Measurements from ENCODE around the gene UFM1. TPM values are rescaled to one million over a fixed set of nuclear protein-coding genes. Genes with fewer than 3 reads are reported as not detected.
"Not testable (repeated sequence)": the region's sequence is repeated elsewhere in the genome, so short reads cannot be mapped to it uniquely, and the experiment has no call there.

UFM1 gene
- total RNA-seq, result 10 to 100 TPM; 46.7 to 47.1 TPM

GRCh38 chr13:38349390-38350113, at the start of gene UFM1:
Gene UFM1 (plus strand): TSS chr13:38349851. CDS start chr13:38349920, 69 bp downstream.
- peak; percentile 82 for DNase-seq
- Mint-ChIP-seq H3K4me1 (peaks cover 28% of the 10 kb centered on the region), H3K9me3 (no peaks in the 10 kb centered on the region), H3K27me3 (no peaks in the 10 kb centered on the region), H3K36me3 (peaks cover 26% of the 10 kb centered on the region), H3K27ac (peak within 1 kb of the TSS; percentile 97), H3K4me3 (peak within 1 kb of the TSS; percentile 99)

- H3K27ac Mint-ChIP-seq, result no peak overlapping the region
- no peaks in the 10 kb centered on the region for H3K36me3 Mint-ChIP-seq
- no peaks in the 10 kb centered on the region for H3K4me1 Mint-ChIP-seq
- no peak for DNase-seq
- H3K27me3 Mint-ChIP-seq, result peaks cover 5% of the 10 kb centered on the region
- H3K4me3 Mint-ChIP-seq, result no peak overlapping the region
- H3K9me3 Mint-ChIP-seq, result no peaks in the 10 kb centered on the region
Observed at GRCh38 chr13:38301236-38301635, 48.4 kb upstream of the UFM1 start.

DNA sequence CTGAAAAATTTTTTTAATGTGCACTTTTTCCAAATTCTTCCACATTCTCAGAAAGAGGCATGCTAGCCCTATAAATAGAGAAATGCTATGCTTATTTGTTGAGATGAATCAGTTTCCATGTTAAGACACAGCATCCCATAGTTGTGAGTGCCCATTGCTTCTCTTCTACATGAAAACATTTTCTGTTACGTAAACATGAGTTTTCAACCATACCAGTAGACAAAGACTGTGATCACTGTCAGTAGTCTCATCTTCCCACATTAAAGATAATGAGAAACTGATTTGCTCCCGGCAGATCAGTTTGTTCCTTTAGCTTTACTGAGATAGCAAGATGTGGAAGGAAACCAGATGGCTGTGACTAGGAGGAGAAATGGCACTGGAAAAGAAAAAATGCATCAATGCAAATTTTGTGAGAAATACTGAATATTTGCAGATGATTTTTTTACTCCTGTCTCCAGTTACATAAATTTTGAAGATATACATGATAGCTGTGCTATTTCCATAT, 45.8 kb upstream of the UFM1 start:
- no peak for DNase-seq
- Mint-ChIP-seq H3K27ac (no peak overlapping the region), H3K4me1 (no peaks in the 10 kb centered on the region), H3K9me3 (no peaks in the 10 kb centered on the region), H3K4me3 (no peak overlapping the region), H3K27me3 (peaks cover 9% of the 10 kb centered on the region), H3K36me3 (no peaks in the 10 kb centered on the region)

GRCh38 chr13:38308736-38309135, 40.9 kb upstream of the UFM1 start:
- H3K27me3 Mint-ChIP-seq, result peaks cover 9% of the 10 kb centered on the region
- H3K4me1 Mint-ChIP-seq, result no peaks in the 10 kb centered on the region
- no peak overlapping the region for H3K4me3 Mint-ChIP-seq
- no peaks in the 10 kb centered on the region for H3K36me3 Mint-ChIP-seq
- DNase-seq, result no peak
- no peak overlapping the region for H3K27ac Mint-ChIP-seq
- H3K9me3 Mint-ChIP-seq, result peaks cover 2% of the 10 kb centered on the region

- Mint-ChIP-seq H3K27me3 (peaks cover 9% of the 10 kb centered on the region), H3K4me1 (no peaks in the 10 kb centered on the region), H3K27ac (no peak overlapping the region), H3K36me3 (no peaks in the 10 kb centered on the region), H3K9me3 (peaks cover 2% of the 10 kb centered on the region), H3K4me3 (no peak overlapping the region)
- no peak for DNase-seq
Observed at GRCh38 chr13:38309397-38309796, 40.3 kb upstream of the UFM1 start.

GRCh38 chr13:38311175-38311574, 38.5 kb upstream of the UFM1 start:
- DNase-seq, H3K27me3 Mint-ChIP-seq, H3K27ac Mint-ChIP-seq, H3K9me3 Mint-ChIP-seq, H3K4me1 Mint-ChIP-seq, H3K36me3 Mint-ChIP-seq, H3K4me3 Mint-ChIP-seq: not testable (repeated sequence)

GRCh38 chr13:38316129-38316528, 33.5 kb upstream of the UFM1 start:
- H3K27ac Mint-ChIP-seq, result no peak overlapping the region
- H3K36me3 Mint-ChIP-seq, result no peaks in the 10 kb centered on the region
- H3K4me1 Mint-ChIP-seq, result no peaks in the 10 kb centered on the region
- no peak for DNase-seq
- H3K9me3 Mint-ChIP-seq, result no peaks in the 10 kb centered on the region
- H3K27me3 Mint-ChIP-seq, result peaks cover 11% of the 10 kb centered on the region
- no peak overlapping the region for H3K4me3 Mint-ChIP-seq

DNA sequence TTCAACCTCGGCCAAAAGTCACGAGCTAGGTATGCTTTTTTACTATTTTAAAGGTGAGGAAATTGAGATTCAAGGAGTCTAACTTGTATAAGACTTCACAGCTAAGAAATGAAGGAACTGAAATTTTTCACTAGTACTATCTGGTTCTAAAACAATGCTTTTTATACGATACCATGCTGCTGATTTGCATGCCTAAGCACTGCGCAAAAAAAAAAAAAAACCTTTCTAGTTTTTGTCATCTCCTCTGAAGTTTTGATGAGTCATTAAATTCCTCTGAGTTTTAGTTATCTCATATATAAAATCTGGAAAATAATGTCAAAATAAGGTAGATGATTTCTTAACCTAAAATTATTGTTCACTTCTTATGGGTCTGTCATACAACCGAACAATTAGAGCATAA, 28.0 kb upstream of the UFM1 start:
- Mint-ChIP-seq H3K4me1 (no peaks in the 10 kb centered on the region), H3K27me3 (peaks cover 21% of the 10 kb centered on the region), H3K9me3 (no peaks in the 10 kb centered on the region), H3K36me3 (no peaks in the 10 kb centered on the region), H3K27ac (no peak overlapping the region), H3K4me3 (no peak overlapping the region)
- no peak for DNase-seq

DNA sequence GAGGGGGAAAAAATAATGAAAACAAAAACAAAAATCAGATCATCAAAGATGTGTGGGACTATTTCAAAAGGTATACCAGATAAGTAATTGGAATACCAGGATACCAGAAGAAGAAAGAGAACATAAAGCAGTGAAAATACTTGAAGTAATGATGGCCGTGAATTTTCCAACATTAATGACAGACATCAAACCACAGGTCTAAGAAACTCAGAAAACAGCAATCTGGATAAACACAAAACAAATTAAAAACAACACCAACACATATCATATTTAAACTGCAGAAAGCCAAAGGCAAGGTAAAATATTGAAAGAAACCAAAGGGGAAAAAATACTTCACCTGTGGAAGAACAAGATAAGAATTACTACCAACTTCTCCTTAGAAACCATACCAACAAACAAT, 24.2 kb upstream of the UFM1 start:
- no peak overlapping the region for H3K4me3 Mint-ChIP-seq
- no peak for DNase-seq
- no peak overlapping the region for H3K27ac Mint-ChIP-seq
- peaks cover 14% of the 10 kb centered on the region for H3K27me3 Mint-ChIP-seq
- no peaks in the 10 kb centered on the region for H3K36me3 Mint-ChIP-seq
- H3K4me1 Mint-ChIP-seq, result no peaks in the 10 kb centered on the region
- H3K9me3 Mint-ChIP-seq, result no peaks in the 10 kb centered on the region

GRCh38 chr13:38328699-38329098, 21.0 kb upstream of the UFM1 start:
- DNase-seq, result no peak
- peaks cover 14% of the 10 kb centered on the region for H3K27me3 Mint-ChIP-seq
- no peak overlapping the region for H3K4me3 Mint-ChIP-seq
- no peaks in the 10 kb centered on the region for H3K4me1 Mint-ChIP-seq
- H3K9me3 Mint-ChIP-seq, result no peaks in the 10 kb centered on the region
- no peaks in the 10 kb centered on the region for H3K36me3 Mint-ChIP-seq
- no peak overlapping the region for H3K27ac Mint-ChIP-seq

- no peaks in the 10 kb centered on the region for H3K36me3 Mint-ChIP-seq
- H3K4me3 Mint-ChIP-seq, result no peak overlapping the region
- no peaks in the 10 kb centered on the region for H3K4me1 Mint-ChIP-seq
- H3K27me3 Mint-ChIP-seq, result no peaks in the 10 kb centered on the region
- no peaks in the 10 kb centered on the region for H3K9me3 Mint-ChIP-seq
- H3K27ac Mint-ChIP-seq, result no peak overlapping the region
- DNase-seq, result no peak
Observed at GRCh38 chr13:38334845-38335244, 14.8 kb upstream of the UFM1 start.

DNA sequence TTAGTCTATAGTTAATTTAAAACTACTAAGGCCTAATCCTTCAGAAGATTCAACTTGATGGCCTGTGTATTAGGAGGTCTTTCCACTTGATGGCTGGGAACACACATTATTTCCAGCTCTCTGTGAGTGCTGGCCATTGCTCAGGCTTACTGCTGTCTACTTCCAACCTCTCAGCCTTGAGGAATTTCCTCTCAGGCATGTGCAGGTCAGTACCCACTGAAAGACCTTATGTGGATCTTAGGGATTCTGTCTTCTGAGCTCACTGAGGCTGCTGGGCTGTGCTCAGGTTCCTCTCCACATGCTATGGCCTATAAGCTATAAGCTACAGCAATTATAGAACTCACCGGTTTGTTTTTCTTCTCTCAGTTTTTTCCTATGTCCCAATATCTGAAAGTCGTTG, 11.6 kb upstream of the UFM1 start:
- Mint-ChIP-seq H3K27ac (no peak overlapping the region), H3K4me1 (peaks cover 4% of the 10 kb centered on the region), H3K27me3 (no peaks in the 10 kb centered on the region), H3K4me3 (no peak overlapping the region), H3K36me3 (no peaks in the 10 kb centered on the region), H3K9me3 (no peaks in the 10 kb centered on the region)
- DNase-seq, result no peak

DNA sequence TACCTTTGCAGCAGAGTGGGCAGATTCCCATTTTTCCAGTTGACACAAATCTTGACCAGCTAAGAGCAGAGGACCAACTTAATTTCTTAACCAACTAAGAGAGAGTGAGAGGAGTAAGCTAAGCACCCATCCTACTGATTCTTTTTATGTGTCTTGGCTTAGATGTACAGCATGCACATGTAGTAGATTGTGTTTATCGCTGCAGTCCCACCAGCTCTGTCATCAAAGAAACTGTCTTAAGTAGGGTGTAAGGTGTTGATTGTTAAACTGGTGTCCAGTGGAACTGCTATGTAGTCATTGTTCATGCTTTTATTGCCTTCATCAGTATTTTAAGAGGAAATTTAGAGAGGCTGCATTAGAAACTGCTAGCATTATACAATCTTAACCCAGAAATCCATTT, 9.0 kb upstream of the UFM1 start:
- no peak overlapping the region for H3K4me3 Mint-ChIP-seq

GRCh38 chr13:38341149-38341692, 8.4 kb upstream of the UFM1 start:
- no peak overlapping the region for H3K27ac Mint-ChIP-seq
- H3K36me3 Mint-ChIP-seq, result no peaks in the 10 kb centered on the region
- DNase-seq, result no peak
- H3K27me3 Mint-ChIP-seq, result no peaks in the 10 kb centered on the region
- peaks cover 4% of the 10 kb centered on the region for H3K4me1 Mint-ChIP-seq
- H3K9me3 Mint-ChIP-seq, result no peaks in the 10 kb centered on the region
- H3K4me3 Mint-ChIP-seq, result no peak overlapping the region

More for the DNA sequence above, 9.0 kb upstream of the UFM1 start:
- Mint-ChIP-seq H3K36me3 (no peaks in the 10 kb centered on the region), H3K27me3 (no peaks in the 10 kb centered on the region), H3K4me1 (peaks cover 4% of the 10 kb centered on the region), H3K27ac (no peak overlapping the region), H3K9me3 (no peaks in the 10 kb centered on the region)
- DNase-seq, result no peak

DNA sequence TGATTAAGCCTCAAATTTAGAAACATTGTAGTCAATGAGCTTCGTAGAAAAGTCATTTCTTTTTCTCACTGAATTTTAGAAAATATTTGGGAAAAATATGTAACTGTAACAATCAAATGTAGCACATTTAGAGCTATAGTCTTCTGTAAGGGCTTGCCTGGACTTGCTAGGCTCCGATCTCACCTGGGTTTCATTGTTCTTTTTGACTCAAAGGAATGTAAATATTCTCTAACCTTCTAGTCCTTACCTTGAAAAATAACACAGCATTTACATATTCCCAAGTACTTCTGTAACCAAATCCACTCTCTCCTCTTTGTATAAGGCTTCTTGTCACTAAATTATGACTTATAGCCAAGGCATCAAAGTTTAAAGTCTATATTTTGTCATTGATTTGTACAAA, 2.9 kb upstream of the UFM1 start:
- Mint-ChIP-seq H3K27me3 (no peaks in the 10 kb centered on the region), H3K9me3 (no peaks in the 10 kb centered on the region), H3K4me1 (peaks cover 18% of the 10 kb centered on the region), H3K27ac (no peak overlapping the region), H3K4me3 (no peak overlapping the region), H3K36me3 (peaks cover 16% of the 10 kb centered on the region)
- no peak for DNase-seq

DNA sequence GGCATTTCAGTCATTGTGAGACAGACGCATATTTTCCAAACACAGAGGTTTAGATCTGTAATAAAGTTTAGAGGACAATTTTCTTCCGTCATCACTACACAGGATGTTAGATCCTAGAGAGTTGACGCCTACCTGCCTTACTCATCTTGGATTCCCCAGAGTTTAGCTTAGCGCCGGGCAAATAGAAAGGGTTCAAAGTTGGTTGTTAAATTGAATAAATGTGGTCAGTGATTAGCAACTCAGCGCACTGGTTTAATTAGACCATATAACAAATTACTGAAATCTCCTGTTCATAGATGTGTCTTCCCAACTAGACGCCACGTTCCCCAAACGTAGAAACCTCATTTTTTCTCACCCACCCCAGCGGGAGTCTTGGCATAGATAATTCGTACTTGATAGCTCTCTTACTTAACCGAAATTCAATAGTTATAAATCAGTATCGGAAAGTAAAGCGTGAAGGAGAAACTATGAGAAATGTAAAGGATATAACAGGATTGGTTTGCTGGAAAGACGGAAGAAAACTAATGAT, 726 bp upstream of the UFM1 start:
- H3K27ac Mint-ChIP-seq, result peak overlapping the region; percentile 97
- peaks cover 28% of the 10 kb centered on the region for H3K4me1 Mint-ChIP-seq
- no peaks in the 10 kb centered on the region for H3K27me3 Mint-ChIP-seq
- peak; percentile 23 for DNase-seq
- no peaks in the 10 kb centered on the region for H3K9me3 Mint-ChIP-seq
- peaks cover 26% of the 10 kb centered on the region for H3K36me3 Mint-ChIP-seq
- H3K4me3 Mint-ChIP-seq, result peak overlapping the region; percentile 99
